PC-3 (cell line): ENCODE data around the gene WDR48. TPM values are rescaled to one million over a fixed set of nuclear protein-coding genes. Genes with fewer than 3 reads are reported as not detected.

ENCODE experiments used
- ATAC-seq: fragments of 200-7000 bp; cut with Tn5 transposase; 2 replicates; pipeline ENCODE4 v1.9.1; 2020; ENCODE audit warnings: mild to moderate bottlenecking, moderate library complexity
- BruUV-seq: library from RNA; stranded (reverse); fragments of 400-500 nt; replicated peaks from 2 replicates; lab custom pipeline; 2021; lab: Mats Ljungman, UMichigan
- CTCF ChIA-PET: fragments of 300-600 bp; sonication (Branson Sonifier 250); formaldehyde crosslinking; loops from one replicate; lab custom pipeline; 2022; ENCODE audit warnings: antibody characterized with exemption; lab: Charles Lee
- POLR2A ChIA-PET: fragments of 300-600 bp; sonication (Branson Sonifier 250); formaldehyde crosslinking; loops from one replicate; lab custom pipeline; 2022; ENCODE audit warnings: antibody characterized with exemption; ENCODE audit not compliant: unreplicated experiment; lab: Charles Lee
- DNase-seq: peaks from one replicate; pipeline ENCODE4 v3.0.0-alpha.2; 2015
- H2AFZ ChIP-seq: fragments of 300-600 bp; sonication (generic); 2 replicates; pipeline ENCODE4 v1.6.0; 2016; ENCODE audit warnings: antibody characterized with exemption, low read length
- H3F3A ChIP-seq: fragments of 300-600 bp; sonication (generic); one replicate; pipeline ENCODE4 v1.6.0; 2017; ENCODE audit warnings: antibody characterized with exemption, low read length, control low read depth, mild to moderate bottlenecking; ENCODE audit not compliant: unreplicated experiment
- H3K27ac ChIP-seq: fragments of 300-600 bp; sonication (generic); 2 replicates; pipeline ENCODE4 v1.5.1; 2016; ENCODE audit warnings: mild to moderate bottlenecking, low read length
- H3K27me3 ChIP-seq: fragments of 300-600 bp; sonication (generic); 2 replicates; pipeline ENCODE4 v1.6.1; 2016; ENCODE audit warnings: low read length, mixed read lengths
- H3K36me3 ChIP-seq: fragments of 300-600 bp; sonication (generic); 2 replicates; pipeline ENCODE4 v1.6.1; 2016; ENCODE audit warnings: low read depth, mixed run types, low read length, mixed read lengths
- H3K4me1 ChIP-seq: fragments of 300-600 bp; sonication (generic); 2 replicates; pipeline ENCODE4 v1.5.1; 2016; ENCODE audit warnings: low read length; ENCODE audit not compliant: insufficient read depth
- H3K4me2 ChIP-seq: fragments of 300-600 bp; sonication (generic); 2 replicates; pipeline ENCODE4 v1.6.0; 2016; ENCODE audit warnings: low read length
- H3K4me3 ChIP-seq: fragments of 300-600 bp; sonication (generic); 2 replicates; pipeline ENCODE4 v1.5.1; 2016; ENCODE audit warnings: mild to moderate bottlenecking, low read length, mixed read lengths
- H3K79me2 ChIP-seq: fragments of 300-600 bp; sonication (generic); 2 replicates; pipeline ENCODE4 v1.6.1; 2017; ENCODE audit warnings: low read length, mixed read lengths
- H3K9ac ChIP-seq: fragments of 300-600 bp; sonication (generic); 2 replicates; pipeline ENCODE4 v1.6.0; 2016; ENCODE audit warnings: mild to moderate bottlenecking, low read length
- H3K9me2 ChIP-seq: fragments of 300-600 bp; sonication (generic); replicated peaks from 2 replicates; pipeline ENCODE4 v1.6.1; 2016; ENCODE audit warnings: mixed run types, low read length, mixed read lengths
- H3K9me3 ChIP-seq: fragments of 300-600 bp; sonication (generic); 2 replicates; pipeline ENCODE4 v1.6.1; 2016; ENCODE audit warnings: low read length, mixed read lengths
- H4K20me1 ChIP-seq: fragments of 300-600 bp; sonication (generic); 2 replicates; pipeline ENCODE4 v1.6.1; 2016; ENCODE audit warnings: low read length, mixed read lengths
- EZH2 ChIP-seq: fragments of 300-600 bp; sonication (generic); IDR thresholded peaks from one replicate; pipeline ENCODE4 v1.6.1; 2017; ENCODE audit warnings: antibody characterized with exemption, mild to moderate bottlenecking, low read length; ENCODE audit not compliant: unreplicated experiment
- EZH2phosphoT487 ChIP-seq: fragments of 300-600 bp; sonication (generic); IDR thresholded peaks from 2 replicates; pipeline ENCODE4 v1.6.1; 2018; ENCODE audit warnings: mild to moderate bottlenecking, antibody characterized with exemption, low read length, borderline replicate concordance
- intact Hi-C: fragments of 100-400 bp; cut with micrococcal nuclease; formaldehyde crosslinking; loops from 2 replicates; pipeline ENCODE4 v1.9.0; 2023
- total RNA-seq: library from RNA; depleted of rRNA; stranded (reverse); fragments of >200 nt; gene quantifications from 2 replicates; pipeline ENCODE4 v1.2.3, GENCODE V29; 2014
- TF ChIP-seq, protein P1 (sequence below): fragments of 300-600 bp; sonication (generic); conservative IDR thresholded peaks from 2 replicates; pipeline ENCODE4 v1.5.1; 2017; ENCODE audit warnings: antibody characterized with exemption, low read depth, mild to moderate bottlenecking, low read length

WDR48 gene
- total RNA-seq, 1 experiment from 2014 or later: 21.0 TPM

DNA sequence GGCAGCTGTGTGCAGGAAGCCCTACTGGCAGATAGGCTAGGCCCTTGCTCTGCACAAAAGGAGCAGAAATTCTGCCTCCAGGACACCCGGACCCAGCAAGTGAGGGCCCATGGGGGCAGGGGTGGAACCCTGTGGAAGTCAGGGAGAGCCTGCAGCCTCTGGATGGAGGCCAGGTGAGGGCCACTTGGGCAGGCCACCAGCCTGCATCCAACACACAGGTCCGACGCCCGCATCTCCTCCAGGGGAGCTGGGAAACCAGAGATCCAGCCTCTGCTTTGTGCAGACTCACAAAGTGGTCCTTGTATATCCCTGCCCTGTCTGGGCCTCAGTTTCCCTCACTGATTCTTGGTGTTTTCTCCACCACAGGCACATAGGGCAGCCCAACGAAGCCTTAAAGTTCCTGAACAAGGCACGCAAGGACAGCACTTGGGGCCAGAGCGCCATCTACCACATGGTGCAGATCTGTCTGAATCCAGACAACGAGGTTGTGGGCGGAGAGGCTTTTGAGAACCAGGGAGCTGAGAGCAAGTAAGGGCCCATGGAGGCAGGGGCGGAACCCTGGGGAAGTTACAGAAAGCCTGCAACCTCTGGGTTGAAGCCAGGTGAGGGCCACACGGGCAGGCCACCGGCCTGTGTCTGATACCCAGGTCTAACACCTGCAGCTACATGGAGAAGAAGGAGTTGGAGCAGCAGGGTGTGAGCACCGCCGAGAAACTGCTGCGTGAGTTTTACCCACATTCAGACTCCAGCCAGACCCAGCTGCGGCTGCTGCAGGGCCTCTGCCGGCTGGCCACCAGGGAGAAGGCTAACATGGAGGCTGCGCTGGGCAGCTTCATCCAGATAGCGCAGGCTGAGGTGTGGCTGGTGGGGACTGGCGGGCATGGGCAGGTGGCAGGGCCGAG lies 85.0 kb downstream of the WDR48 start:
- BruUV-seq: no TSS peak
- peaks cover 5% of the 10 kb centered on the region; the same call in 1 of the 2 replicates for H3K36me3 ChIP-seq
- no peak overlapping the region for H3K9ac ChIP-seq
- CTCF ChIA-PET: no interaction called here
- no peak overlapping the region for H3K27ac ChIP-seq
- POLR2A ChIA-PET: no interaction called here
- H3K9me3 ChIP-seq: no peaks in the 10 kb centered on the region
- intact Hi-C loops: no loop called here
- no peak overlapping the region for H2AFZ ChIP-seq
- H3K4me2 ChIP-seq: no peak overlapping the region
- DNase-seq (no peak), ATAC-seq (no peak)
- TF ChIP-seq EZH2 (no peak), EZH2phosphoT487 (no peak)
- TF ChIP-seq, protein P1, sequence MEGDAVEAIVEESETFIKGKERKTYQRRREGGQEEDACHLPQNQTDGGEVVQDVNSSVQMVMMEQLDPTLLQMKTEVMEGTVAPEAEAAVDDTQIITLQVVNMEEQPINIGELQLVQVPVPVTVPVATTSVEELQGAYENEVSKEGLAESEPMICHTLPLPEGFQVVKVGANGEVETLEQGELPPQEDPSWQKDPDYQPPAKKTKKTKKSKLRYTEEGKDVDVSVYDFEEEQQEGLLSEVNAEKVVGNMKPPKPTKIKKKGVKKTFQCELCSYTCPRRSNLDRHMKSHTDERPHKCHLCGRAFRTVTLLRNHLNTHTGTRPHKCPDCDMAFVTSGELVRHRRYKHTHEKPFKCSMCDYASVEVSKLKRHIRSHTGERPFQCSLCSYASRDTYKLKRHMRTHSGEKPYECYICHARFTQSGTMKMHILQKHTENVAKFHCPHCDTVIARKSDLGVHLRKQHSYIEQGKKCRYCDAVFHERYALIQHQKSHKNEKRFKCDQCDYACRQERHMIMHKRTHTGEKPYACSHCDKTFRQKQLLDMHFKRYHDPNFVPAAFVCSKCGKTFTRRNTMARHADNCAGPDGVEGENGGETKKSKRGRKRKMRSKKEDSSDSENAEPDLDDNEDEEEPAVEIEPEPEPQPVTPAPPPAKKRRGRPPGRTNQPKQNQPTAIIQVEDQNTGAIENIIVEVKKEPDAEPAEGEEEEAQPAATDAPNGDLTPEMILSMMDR: no peak
- peaks cover 12% of the 10 kb centered on the region for H4K20me1 ChIP-seq
- peaks cover 35% of the 10 kb centered on the region for H3K4me1 ChIP-seq
- no peaks in the 10 kb centered on the region for H3F3A ChIP-seq
- 0 out of 2 replicates have a peak, but pooled peaks cover 7% of the 10 kb centered on the region for H3K79me2 ChIP-seq
- no peaks in the 10 kb centered on the region for H3K27me3 ChIP-seq
- H3K9me2 ChIP-seq: no peaks in the 10 kb centered on the region
- H3K4me3 ChIP-seq: no peak overlapping the region

DNA sequence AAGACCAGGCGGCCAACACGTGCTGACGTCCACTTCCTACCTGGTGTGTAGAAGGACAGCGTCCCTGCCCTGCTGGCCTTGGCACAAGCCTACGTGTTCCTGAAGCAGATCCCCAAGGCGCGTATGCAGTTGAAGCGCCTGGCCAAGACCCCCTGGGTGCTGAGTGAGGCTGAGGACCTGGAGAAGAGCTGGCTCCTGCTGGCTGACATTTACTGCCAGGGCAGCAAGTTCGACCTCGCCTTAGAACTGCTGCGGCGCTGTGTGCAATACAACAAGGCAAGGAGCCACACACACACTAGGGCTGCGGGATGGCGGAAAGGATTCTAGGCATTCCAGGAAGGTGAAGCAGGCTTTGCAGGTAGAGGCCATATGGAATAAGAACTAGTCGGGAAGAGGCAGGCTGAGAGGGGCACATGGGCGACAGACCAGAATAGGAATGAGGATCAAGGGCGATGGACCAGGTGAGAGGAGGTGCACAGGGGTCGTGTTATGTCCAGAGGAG lies 85.7 kb downstream of the WDR48 start:
- no TSS peak for BruUV-seq
- Histone ChIP-seq H3K9me3 (no peaks in the 10 kb centered on the region), H3K36me3 (peaks cover 11% of the 10 kb centered on the region), H3K9me2 (no peaks in the 10 kb centered on the region), H3K4me3 (no peak overlapping the region), H3K27ac (no peak overlapping the region), H4K20me1 (peaks cover 19% of the 10 kb centered on the region), H3K9ac (no peak overlapping the region), H3K4me2 (no peak overlapping the region), H3F3A (no peaks in the 10 kb centered on the region), H2AFZ (no peak overlapping the region), H3K79me2 (peaks cover 11% of the 10 kb centered on the region), H3K27me3 (no peaks in the 10 kb centered on the region), H3K4me1 (peaks cover 36% of the 10 kb centered on the region)
- ChIA-PET CTCF (no interaction called here), POLR2A (no interaction called here)
- ATAC-seq (no peak), DNase-seq (no peak)
- no peak for TF ChIP-seq EZH2phosphoT487
- intact Hi-C loops: no loop called here

DNA sequence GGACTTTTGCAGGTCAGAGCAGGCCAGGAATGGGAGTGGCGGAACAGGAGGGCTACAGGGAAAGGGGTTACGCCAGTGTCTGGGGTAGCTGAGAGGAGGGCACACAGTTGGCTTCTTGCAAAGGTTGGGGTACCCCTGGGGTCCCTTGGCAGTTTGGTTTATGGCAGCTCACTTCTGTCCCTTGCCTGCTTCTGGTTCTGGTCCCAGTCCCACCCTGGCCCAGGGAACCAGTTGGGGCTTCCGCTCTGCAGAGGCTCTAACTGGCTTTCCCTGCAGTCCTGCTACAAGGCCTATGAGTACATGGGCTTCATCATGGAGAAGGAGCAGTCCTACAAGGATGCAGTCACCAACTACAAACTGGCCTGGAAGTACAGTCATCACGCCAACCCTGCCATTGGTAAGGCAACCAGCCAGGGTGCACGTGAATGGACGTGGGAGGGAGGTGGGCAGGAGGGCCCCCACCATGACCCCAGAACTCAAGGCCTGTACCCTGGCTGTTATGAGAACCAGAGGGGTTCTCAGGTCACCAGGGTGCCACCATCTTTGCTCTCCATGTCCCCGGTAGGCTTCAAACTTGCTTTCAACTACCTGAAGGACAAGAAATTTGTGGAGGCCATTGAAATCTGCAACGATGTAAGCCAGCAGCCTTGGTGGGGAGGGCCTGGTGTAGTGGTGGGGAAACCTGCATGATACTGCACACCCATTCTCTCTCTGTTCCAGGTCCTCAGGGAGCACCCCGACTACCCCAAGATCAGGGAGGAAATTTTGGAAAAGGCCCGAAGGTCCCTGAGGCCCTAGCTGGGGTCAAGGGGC lies 86.4 kb downstream of the WDR48 start:
- Histone ChIP-seq H3K79me2 (peaks cover 18% of the 10 kb centered on the region), H3K9me2 (no peaks in the 10 kb centered on the region), H4K20me1 (peaks cover 26% of the 10 kb centered on the region), H3K27ac (no peak overlapping the region), H3K36me3 (peaks cover 18% of the 10 kb centered on the region), H3K4me3 (no peak overlapping the region), H2AFZ (no peak overlapping the region), H3K9me3 (no peaks in the 10 kb centered on the region), H3K9ac (no peak overlapping the region), H3F3A (no peaks in the 10 kb centered on the region), H3K4me1 (peaks cover 36% of the 10 kb centered on the region), H3K27me3 (no peaks in the 10 kb centered on the region), H3K4me2 (no peak overlapping the region)
- ChIA-PET CTCF (no interaction called here), POLR2A (no interaction called here)
- DNase-seq (no peak), ATAC-seq (no peak)
- TF ChIP-seq EZH2 (no peak), EZH2phosphoT487 (no peak)
- intact Hi-C loops: no loop called here
- BruUV-seq: no TSS peak
